SK-N-SH (cell line): ENCODE data around the gene FBH1.

Experiments used
- EZH2phosphoT487 ChIP-seq: fragments of 200-600 bp; sonication (generic); IDR thresholded peaks from 2 replicates; pipeline ENCODE4 v1.6.1; 2017; ENCODE audit warnings: low read depth, mixed run types, mild to moderate bottlenecking, antibody characterized with exemption, moderate library complexity, borderline replicate concordance
- GATA2 ChIP-seq: sonication (generic); formaldehyde crosslinking; IDR thresholded peaks from 2 replicates; pipeline ENCODE4 v1.5.0; 2020; ENCODE audit warnings: mild to moderate bottlenecking, missing genetic modification reagents
- MEF2A ChIP-seq: IDR thresholded peaks from 2 replicates; pipeline ENCODE4 v1.4.0; 2012; ENCODE audit warnings: low read depth, borderline replicate concordance
- MXI1 ChIP-seq: IDR thresholded peaks from 2 replicates; pipeline ENCODE4 v1.6.1; 2012; ENCODE audit warnings: mild to moderate bottlenecking, low read depth, low read length, improper control_type of control experiment
- NRF1 ChIP-seq: IDR thresholded peaks from 2 replicates; pipeline ENCODE4 v1.6.1; 2012; ENCODE audit warnings: low read depth, mild to moderate bottlenecking, low read length
- RFX5 ChIP-seq: IDR thresholded peaks from 2 replicates; pipeline ENCODE4 v1.6.1; 2012; ENCODE audit warnings: mild to moderate bottlenecking, improper control_type of control experiment, low read length
- SIN3A ChIP-seq: IDR thresholded peaks from 2 replicates; pipeline ENCODE4 v1.6.1; 2012; ENCODE audit warnings: low read depth, mild to moderate bottlenecking, low read length, moderate library complexity, borderline replicate concordance
- TAF1 ChIP-seq: IDR thresholded peaks from 2 replicates; pipeline ENCODE4 v1.6.1; 2012; ENCODE audit warnings: low read depth, mild to moderate bottlenecking, low read length, moderate library complexity, borderline replicate concordance
- YY1 ChIP-seq: IDR thresholded peaks from 2 replicates; pipeline ENCODE4 v1.4.0; 2012; ENCODE audit warnings: low read depth, mild to moderate bottlenecking
- TF ChIP-seq, protein P1 (sequence below): IDR thresholded peaks from 2 replicates; pipeline ENCODE4; 2012
- TF ChIP-seq, protein P2 (sequence below): fragments of 200-600 bp; sonication (generic); IDR thresholded peaks from 2 replicates; pipeline ENCODE4 v1.6.1; 2017; ENCODE audit warnings: antibody characterized with exemption, mild to moderate bottlenecking, moderate library complexity
- TF ChIP-seq, protein P3 (sequence below): IDR thresholded peaks from 2 replicates; pipeline ENCODE4 v1.4.0; 2012; ENCODE audit warnings: low read depth, borderline replicate concordance
- TF ChIP-seq, protein P4 (sequence below): fragments of 150-350 bp; IDR thresholded peaks from 2 replicates; pipeline ENCODE4 v1.6.1; 2017; ENCODE audit warnings: antibody characterized with exemption, low read length, low read depth, borderline replicate concordance

DNA sequence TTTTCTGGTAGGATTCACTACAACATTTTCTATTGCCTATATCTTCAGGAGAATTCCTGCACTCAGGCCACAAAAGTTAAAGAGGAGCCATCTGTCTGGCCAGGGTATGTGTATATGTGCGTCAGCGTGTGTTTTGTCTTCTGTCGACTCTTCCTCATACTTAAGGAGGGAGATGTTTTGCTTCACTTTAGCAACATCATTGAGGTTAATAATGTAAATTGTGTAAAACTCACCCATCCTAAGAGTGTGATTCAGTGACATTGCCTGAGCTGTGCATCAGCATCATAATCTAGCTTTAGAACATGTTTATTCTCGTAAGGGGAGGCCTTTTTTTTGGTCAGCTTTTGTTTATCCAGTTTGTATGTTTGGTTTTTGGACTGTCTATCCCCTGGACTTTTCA lies 23.7 kb downstream of the FBH1 start:
- no peak for TF ChIP-seq EZH2phosphoT487
- TF ChIP-seq, protein P1, sequence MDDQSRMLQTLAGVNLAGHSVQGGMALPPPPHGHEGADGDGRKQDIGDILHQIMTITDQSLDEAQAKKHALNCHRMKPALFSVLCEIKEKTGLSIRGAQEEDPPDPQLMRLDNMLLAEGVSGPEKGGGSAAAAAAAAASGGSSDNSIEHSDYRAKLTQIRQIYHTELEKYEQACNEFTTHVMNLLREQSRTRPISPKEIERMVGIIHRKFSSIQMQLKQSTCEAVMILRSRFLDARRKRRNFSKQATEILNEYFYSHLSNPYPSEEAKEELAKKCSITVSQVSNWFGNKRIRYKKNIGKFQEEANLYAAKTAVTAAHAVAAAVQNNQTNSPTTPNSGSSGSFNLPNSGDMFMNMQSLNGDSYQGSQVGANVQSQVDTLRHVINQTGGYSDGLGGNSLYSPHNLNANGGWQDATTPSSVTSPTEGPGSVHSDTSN, result no peak
- TF ChIP-seq, protein P2, sequence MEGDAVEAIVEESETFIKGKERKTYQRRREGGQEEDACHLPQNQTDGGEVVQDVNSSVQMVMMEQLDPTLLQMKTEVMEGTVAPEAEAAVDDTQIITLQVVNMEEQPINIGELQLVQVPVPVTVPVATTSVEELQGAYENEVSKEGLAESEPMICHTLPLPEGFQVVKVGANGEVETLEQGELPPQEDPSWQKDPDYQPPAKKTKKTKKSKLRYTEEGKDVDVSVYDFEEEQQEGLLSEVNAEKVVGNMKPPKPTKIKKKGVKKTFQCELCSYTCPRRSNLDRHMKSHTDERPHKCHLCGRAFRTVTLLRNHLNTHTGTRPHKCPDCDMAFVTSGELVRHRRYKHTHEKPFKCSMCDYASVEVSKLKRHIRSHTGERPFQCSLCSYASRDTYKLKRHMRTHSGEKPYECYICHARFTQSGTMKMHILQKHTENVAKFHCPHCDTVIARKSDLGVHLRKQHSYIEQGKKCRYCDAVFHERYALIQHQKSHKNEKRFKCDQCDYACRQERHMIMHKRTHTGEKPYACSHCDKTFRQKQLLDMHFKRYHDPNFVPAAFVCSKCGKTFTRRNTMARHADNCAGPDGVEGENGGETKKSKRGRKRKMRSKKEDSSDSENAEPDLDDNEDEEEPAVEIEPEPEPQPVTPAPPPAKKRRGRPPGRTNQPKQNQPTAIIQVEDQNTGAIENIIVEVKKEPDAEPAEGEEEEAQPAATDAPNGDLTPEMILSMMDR, result no peak
- no peak for TF ChIP-seq SIN3A
- no peak for TF ChIP-seq YY1
- TF ChIP-seq RFX5, result no peak
- no peak for TF ChIP-seq MXI1
- TF ChIP-seq MEF2A, result no peak
- TF ChIP-seq, protein P3, sequence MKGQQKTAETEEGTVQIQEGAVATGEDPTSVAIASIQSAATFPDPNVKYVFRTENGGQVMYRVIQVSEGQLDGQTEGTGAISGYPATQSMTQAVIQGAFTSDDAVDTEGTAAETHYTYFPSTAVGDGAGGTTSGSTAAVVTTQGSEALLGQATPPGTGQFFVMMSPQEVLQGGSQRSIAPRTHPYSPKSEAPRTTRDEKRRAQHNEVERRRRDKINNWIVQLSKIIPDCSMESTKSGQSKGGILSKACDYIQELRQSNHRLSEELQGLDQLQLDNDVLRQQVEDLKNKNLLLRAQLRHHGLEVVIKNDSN, result no peak
- TF ChIP-seq TAF1, result no peak
- no peak for TF ChIP-seq GATA2 (CRISPR knock-in tag)
- no peak for TF ChIP-seq NRF1
- TF ChIP-seq, protein P4, sequence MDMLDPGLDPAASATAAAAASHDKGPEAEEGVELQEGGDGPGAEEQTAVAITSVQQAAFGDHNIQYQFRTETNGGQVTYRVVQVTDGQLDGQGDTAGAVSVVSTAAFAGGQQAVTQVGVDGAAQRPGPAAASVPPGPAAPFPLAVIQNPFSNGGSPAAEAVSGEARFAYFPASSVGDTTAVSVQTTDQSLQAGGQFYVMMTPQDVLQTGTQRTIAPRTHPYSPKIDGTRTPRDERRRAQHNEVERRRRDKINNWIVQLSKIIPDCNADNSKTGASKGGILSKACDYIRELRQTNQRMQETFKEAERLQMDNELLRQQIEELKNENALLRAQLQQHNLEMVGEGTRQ, result no peak
